ENCODE measurements around the gene RNU7-1.

- TF ChIP-seq, protein P1, sequence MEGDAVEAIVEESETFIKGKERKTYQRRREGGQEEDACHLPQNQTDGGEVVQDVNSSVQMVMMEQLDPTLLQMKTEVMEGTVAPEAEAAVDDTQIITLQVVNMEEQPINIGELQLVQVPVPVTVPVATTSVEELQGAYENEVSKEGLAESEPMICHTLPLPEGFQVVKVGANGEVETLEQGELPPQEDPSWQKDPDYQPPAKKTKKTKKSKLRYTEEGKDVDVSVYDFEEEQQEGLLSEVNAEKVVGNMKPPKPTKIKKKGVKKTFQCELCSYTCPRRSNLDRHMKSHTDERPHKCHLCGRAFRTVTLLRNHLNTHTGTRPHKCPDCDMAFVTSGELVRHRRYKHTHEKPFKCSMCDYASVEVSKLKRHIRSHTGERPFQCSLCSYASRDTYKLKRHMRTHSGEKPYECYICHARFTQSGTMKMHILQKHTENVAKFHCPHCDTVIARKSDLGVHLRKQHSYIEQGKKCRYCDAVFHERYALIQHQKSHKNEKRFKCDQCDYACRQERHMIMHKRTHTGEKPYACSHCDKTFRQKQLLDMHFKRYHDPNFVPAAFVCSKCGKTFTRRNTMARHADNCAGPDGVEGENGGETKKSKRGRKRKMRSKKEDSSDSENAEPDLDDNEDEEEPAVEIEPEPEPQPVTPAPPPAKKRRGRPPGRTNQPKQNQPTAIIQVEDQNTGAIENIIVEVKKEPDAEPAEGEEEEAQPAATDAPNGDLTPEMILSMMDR (IDR thresholded peaks at IDR 0.05; ENCODE audit: insufficient read depth, low read length): no peak
- TF ChIP-seq REST (IDR thresholded peaks at IDR 0.05; ENCODE audit: insufficient replicate concordance, low read depth) (no peak), POLR2AphosphoS5 (IDR thresholded peaks at IDR 0.05; ENCODE audit: low read depth) (no peak; the same call in 1 of the 2 replicates)
Measured at GRCh38 chr12:6960593-6961277, 17.1 kb downstream of the RNU7-1 start.

Data from HL-60 (cell line).